ENCODE data around the gene GLS. TPM values are rescaled to one million over a fixed set of nuclear protein-coding genes. Genes with fewer than 3 reads are reported as not detected.

GLS gene
- total RNA-seq, 1 donor from 2014 or later = 122 TPM

DNA sequence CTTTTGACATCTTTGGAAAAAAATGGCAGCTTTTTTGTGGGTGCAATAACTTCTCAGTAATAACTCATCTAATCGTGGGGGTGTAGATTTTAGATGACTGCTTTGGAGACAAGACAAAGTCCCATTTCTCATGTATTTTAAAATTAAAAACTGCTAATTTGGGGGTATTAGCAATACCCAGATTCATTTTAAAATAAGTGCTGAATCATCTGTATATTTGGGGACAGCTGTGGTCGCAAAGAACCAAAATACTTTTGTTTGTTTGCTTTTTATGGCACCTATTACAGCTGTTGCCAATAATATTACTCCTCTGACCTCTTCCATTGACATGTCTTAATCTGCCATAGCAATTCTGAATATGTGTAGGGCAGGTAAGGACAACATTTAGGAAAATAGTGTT lies 87.9 kb downstream of the GLS start:
- DNase-seq (ENCODE audit: extremely low read depth, low read depth, low spot score) = no peak

DNA sequence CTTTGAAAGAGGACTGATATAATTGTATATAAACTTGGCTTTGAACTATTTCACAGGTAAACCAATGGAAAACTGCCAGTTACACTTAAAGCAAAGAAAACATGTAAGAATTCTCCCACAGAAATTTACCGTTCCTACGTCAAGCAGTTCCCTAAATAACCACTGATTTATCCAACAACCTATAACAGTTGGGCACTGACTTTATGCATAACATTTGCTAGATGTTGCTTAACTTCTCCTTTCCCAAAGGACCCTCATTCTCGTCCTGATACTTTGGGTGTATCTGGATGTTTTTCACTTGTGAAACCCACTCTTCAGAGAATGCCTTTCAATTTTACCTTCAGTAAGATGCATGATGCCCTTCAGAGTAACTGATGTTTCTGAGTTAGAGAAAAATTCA lies 89.5 kb downstream of the GLS start:
- no peak for DNase-seq (ENCODE audit: extremely low read depth, low read depth, low spot score)

DNA sequence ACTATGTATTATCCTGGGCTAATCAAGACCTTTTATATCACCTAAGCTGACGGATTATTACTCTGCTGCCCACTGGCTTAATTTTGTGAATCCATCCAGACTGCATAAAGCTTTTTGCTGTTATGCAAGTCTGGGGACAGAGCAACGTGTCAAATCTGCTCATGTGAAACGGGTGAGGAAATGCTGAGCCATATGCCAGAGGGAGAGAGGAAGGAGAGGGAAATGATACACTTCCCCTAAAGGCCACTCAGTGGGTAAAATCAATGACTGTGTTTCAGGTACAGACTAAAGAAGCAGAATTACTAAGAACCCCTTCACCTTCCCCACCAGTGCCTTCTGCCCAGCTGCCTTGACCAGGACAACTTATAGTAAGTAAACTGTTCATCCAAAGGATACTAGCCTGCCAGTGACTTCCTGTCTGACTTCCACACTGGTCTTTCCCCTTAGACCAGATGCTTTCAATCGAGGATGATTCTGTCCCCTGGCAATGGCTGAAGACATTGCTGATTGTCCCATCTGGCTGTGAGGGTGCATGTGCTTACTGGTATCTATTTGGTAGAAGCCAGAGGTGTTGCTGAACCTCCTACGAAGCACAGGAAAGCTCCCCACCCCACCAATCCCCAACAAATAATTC lies 90.4 kb downstream of the GLS start:
- no peak for DNase-seq (ENCODE audit: extremely low read depth, low read depth, low spot score)

DNA sequence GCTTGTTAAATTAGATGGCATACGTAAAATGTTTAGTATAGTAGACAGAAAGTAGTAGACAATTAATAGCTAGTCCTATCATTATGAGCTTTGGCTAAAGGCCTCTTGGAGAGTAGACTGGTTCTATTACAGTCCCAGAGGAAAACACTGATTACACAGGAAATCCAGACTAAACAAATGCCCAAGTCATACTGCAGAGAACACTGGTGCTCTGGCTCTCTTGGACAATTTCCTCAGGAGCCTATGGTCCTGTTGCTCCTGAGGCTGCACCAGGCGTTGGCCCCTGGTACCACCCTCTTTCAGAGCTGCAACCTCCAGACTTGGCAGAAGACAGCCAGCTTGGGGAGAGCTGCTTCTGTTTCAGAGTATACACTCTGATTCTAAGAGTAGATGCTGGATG lies 91.6 kb downstream of the GLS start:
- DNase-seq (ENCODE audit: extremely low read depth, low read depth, low spot score) = no peak

DNA sequence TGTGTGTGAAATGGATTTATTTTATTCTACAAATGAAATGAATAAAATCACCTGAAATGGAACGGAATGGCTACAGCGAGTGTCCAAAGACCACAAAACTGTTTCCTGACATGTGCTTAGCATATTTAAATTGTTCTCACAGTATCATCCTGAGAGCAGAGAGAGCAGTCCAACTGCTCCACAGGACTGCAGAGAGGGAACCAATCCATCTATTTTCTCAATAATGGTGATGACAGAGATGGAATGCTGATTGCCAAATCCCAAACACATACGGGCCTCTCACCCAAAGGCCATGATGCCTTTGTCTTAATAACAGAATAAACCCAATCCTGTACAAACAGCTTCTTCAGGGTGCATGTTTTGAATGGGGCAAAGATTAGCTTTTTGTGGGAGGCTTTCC lies 92.2 kb downstream of the GLS start:
- no peak for DNase-seq (ENCODE audit: extremely low read depth, low read depth, low spot score)

DNA sequence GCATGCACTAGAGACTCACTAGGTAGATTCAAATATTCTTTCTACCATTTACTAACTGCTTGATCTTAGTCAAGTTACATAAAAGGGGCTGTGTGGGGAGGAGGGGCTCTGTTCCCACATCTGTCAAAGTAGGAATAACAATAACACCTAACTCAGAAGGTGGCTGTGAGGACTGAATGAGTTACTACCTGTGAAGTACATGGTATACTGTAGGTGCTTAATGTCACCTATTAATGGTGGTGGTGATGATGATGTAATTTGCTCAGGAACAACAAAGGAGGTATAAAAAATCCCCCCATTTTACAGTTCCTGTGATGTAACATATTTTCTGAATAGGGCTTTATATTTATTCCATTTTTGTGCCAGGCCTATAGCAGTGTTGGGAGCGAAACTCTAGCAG lies 92.6 kb downstream of the GLS start:
- DNase-seq (ENCODE audit: extremely low read depth, low read depth, low spot score) = no peak

DNA sequence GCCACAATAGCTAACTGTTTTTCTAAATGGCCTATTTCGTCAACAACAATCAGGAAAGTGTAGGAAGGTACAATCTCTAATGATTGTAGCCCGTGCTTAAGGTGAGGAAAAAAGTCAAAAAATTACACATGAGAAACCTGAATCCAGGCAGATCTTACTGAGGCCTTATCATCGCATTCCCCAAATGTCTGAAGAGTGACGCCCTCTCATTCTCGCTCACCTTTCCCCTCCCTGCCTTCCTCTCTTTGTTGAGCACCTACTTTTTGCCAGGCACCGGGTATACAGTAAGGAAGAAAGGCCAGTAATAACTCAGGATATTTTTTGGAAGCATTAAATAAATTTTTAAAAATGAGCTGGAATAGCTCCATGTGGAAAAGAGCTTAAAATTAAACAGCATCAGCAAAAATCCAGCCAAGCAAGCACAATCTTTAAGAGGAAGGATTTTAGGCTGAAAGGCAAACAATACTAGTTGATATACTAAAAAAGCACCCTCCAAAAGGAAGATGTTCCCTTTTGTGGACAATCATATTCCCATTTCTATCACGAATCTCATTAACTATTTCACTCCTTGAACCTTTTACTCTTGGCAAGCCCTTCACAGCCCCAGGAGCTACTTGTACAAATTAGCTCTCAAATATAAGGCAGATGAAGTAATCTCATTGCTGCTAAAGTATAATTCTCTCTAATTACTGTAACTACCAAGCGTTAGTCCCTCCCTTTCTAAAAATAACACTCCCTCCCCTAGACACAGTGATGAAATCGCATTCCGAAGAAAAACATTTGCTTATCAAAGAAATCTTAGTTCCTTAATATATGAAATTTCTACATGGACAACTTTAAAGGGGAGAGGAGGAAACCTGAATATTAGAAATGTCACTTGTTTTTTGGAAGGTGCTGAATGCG lies 93.4 kb downstream of the GLS start:
- no peak for DNase-seq (ENCODE audit: extremely low read depth, low read depth, low spot score)

DNA sequence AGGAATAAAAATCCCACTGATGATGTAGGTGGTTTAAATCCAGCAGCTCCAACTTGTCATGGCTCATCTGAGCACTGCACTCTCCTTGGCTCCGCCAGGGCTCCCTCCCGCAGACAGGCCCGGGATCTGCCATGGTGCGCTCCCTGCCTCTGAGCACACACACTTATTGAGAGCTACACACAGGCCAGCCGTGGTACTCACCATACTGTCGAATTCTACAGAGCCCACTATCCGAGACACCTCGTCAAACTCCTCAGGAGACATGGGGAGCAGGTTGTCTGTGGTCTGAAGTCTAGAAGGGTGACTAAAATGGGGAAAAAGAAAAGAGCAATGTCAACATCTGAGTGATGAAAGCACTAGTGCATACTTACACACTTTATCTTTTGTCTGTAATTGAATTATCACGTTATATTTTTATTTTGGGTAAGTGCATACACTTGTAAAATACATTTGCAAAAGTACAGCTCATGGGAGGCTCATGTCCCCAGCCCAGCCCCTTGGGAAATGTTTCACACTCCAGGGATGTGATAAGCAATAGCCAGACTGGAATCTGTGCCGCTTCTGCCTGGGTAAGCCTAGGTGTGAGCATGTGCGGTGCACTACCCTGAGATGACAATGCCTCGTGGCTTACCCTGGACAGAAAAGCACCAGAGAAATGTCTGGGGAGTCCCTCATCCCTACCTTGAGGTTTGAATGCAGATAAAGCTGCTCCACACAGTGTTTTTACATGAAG lies 94.2 kb downstream of the GLS start:
- DNase-seq (ENCODE audit: extremely low read depth, low read depth, low spot score) = no peak

DNA sequence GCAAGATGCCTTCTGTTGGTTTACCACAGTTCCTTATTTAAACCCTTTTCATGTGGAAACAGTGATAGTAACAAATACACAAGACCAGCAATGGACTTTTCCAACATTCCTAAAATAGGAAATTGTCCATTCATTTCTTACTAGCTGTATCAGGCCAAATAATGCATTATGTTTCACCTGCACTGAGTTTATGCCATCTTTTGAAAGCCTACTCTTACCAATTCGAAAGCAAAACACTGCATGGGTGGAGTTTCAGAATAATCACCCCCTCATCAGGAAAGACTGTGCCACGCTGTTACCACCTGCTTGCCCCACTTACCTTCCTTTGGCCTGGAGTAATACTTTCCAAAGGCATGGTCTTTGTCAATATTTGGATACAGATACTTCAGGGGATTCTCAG lies 95.9 kb downstream of the GLS start:
- no peak for DNase-seq (ENCODE audit: extremely low read depth, low read depth, low spot score)

GRCh38 chr2:190977505-190977904 lies 96.9 kb downstream of the GLS start:
- DNase-seq (ENCODE audit: extremely low read depth, low read depth, low spot score) = no peak

GRCh38 chr2:190978389-190979053 lies 97.9 kb downstream of the GLS start:
- DNase-seq (ENCODE audit: extremely low read depth, low read depth, low spot score) = peak; percentile 80

GRCh38 chr2:190979906-190980629 lies 99.4 kb downstream of the GLS start:
- DNase-seq (ENCODE audit: extremely low read depth, low read depth, low spot score) = peak; percentile 92

DNA sequence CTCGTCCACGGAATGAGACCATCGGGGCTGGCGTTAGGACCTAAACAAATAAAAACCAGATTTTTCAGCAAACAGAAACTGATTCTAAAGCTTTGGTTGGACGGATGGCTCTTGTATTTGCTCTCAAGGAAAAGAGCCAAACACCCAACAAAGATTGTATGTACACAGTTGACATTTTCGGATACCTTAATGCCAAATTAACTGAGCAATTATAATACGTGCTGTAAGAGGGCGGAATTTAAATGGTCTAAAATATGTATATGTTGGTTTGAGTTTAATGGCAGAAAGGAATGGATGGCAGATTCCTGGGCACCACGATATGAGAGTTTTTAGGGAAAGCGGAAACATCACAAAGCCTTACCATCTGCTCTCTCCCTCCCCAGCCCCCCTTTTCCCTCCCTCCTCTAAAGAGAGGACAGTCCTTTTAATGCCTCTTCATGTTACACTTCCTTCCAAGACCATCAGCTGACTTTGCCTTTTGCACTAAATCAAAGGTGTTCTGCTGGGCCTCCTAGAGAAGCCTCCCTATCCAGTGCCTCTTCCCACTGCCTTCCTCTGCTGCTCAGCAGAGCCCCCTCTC lies 100.1 kb downstream of the GLS start:
- DNase-seq (ENCODE audit: extremely low read depth, low read depth, low spot score) = no peak

GRCh38 chr2:190981333-190981732 lies 100.7 kb downstream of the GLS start:
- no peak for DNase-seq (ENCODE audit: extremely low read depth, low read depth, low spot score)

DNA sequence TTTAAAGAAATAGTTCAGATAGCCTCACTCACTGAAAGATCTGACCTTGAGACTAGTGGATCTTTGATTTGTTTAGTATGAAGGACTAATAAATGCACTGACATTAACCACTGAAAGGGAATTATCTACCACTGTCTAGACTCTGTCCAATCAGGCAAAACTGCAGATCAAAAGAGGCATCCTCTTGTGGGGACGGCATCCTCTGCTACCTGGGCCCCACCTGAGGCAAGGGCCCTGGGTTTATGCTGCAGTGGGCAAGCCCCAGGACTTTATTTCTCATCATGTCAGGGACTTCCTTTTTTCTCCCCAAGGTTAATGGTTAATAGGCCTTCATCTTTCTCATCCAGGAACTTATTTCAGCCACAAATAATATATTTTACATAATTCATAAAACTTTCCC lies 101.1 kb downstream of the GLS start:
- no peak for DNase-seq (ENCODE audit: extremely low read depth, low read depth, low spot score)

DNA sequence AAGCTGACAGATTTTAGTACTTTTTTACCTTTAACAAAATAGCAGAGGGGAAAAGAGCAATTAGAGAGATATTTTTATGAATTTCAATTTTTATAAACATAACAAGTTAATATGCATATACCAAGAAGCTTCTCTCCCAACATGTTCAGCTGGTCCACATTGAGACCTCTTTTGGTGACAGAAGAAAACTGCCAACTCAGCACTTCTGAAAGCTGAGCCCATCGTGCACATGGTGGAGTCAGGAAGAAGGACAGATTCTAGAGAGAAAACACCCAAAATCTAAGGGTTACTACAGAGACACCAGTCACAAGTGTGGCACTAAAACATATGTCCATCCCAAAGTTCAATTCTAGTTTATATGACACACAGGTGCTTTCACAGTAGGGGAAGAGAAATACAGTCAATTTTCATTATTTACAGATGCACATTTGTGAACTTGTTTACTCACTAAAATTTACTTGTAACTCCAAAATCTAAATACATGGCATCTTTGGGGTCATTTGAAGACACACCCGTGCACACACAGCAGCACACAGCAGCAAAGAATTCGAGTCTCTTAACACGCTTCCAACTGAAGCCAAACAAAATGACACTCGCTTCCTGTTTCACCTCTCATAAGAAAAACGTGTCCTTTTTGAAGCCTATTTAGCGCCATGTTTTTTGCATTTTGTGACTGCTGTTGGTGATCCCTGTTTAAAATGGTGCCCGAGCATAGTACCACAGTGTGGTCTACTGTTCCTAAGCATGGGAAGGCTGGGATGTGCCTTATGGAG lies 101.8 kb downstream of the GLS start:
- DNase-seq (ENCODE audit: extremely low read depth, low read depth, low spot score) = no peak

DNA sequence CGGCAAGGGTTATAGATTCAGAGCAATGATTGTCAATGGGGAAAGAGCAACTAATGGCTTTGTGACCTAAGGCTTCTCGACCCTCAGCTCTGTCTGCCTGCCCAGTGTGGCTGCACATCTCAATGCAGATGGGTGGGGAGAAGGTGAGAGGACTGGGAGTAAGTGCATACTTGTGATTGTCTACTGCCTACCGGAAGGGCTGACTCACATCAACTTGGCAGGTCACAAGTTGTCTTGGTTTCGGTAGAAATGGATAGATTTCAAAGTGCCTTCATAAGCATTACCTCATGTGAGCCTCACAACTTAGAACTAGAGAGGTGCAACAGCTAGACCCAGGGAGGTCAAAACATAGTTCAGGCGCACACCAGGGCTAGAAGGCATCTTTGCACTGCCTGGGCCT lies 104.0 kb downstream of the GLS start:
- peak; percentile 73 for DNase-seq (ENCODE audit: extremely low read depth, low read depth, low spot score)

DNA sequence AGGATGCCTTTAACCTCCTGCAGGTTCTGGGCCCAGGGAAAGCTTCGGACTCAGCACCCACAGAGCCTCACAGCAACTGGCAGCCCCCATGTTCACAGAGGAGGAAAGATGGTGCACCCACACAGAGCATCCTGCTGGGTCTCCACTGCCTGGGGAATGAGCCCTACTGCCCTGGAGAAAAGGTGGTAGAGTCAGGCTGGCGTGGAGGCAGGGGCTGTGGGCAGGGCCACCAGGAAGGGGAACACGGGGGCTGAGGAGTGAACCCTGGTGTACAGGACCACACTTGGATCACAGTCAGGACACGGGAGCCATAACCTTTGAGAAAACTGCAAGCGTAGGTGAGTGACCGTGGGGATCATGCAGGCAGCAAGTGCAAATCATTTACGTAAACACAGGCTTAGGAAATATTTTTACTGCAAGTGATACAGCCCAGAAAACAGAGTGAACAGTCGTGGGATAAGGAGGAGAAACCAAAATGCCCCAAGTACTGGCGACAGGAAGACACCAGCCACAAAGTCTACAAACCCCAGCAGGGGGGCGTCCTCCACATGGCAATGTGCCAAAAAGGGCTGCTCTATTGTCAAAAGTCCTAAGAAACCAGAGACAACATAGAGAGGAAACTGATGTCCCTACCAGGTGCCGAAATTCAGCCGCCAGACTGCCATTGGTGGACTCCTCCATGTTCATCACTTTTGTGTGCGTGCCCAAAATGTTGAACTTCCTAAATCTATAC lies 105.8 kb downstream of the GLS start:
- DNase-seq (ENCODE audit: extremely low read depth, low read depth, low spot score) = no peak

DNA sequence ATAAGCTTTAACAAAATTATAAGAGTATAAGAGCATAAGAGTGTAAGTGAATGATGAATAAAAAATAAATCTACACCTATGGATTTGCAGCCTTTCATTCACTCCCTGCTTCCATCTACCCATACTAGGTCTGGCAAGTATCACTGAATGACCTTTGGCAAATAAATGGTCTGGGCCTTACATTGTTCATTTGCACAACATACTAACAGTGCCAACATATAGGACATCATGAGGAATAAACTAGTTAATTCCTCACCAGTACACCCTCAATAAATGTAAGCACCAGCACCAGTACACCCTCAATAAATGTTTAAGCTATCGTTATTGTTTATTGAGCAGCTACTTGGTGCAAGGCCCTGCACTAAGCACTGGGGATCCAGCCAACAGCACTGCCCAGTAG lies 106.5 kb downstream of the GLS start:
- no peak for DNase-seq (ENCODE audit: extremely low read depth, low read depth, low spot score)
